ENCODE results near the gene TMEM72.

DNA sequence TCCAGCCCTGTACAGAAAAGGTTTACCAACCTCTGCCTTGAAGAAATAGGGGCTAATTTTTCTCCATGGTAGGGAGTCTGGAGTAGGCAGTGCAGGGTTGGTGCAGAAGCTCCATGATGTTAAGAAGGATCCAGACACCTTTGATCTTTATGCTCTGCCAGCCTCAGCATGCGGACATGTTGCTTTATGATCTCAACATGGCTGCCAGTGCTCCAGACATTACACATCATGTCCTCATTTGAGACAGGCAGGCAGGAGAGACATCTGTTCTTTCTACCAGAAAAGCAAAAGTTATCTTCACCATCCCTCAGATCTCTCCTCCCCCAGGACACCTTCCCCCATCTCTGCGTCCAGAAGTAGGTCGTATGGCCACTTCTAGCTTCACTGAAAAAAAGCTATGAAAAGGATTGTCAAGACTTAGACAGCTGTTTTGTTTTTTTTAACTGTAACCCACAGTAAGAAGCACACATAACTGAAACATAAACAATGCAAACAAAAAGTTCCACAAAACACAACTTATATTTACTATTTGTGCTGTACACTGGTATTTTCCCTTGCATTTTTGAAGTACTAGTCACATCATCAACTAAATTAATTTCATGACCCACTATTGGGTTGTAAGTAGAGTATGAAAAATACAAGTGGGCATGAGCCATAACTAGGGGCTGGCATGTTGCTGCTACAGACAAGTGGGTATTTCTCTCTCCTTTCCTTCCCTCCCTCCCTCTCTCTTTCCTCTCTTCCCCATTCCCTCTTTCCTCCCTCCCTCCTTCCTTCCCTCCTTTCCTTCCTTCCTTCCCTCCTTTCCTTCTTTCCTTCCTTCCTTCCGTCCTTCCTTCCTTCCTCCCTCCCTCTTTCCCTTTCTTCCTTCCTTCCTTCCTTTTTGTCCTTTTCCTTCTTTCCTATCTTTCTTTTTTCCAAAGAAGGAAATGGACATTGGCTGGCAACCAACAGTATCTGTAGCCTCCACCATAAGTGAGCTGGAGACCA lies 45.9 kb downstream of the TMEM72 start:
- TF ChIP-seq POLR2A (IDR thresholded peaks at IDR 0.05) (no peak), CTCF (IDR thresholded peaks at IDR 0.05) (no peak)

Measured in breast epithelium (tissue), 3 donors.